Stimulated activated CD8-positive, alpha-beta memory T cell treated with anti-CD3 and anti-CD28 coated beads, Interleukin-12 subunit alpha, Interleukin-12 subunit beta, amount 100 ng/mL, for 24 hours (primary cell): ENCODE results near the gene ABR.
"Not testable (repeated sequence)": the region's sequence is repeated elsewhere in the genome, so short reads cannot be mapped to it uniquely, and the experiment has no call there.

ENCODE experiments used
- DNase-seq: peaks from one replicate; pipeline ENCODE4 v3.0.0-alpha.2; 2020; ENCODE audit errors: extremely low read depth

Gene ABR

GRCh38 chr17:983921-984320, 195.9 kb downstream of the ABR start:
- DNase-seq, result no peak

- no peak for DNase-seq
Observed at GRCh38 chr17:981292-981658, 198.5 kb downstream of the ABR start.

- peak; percentile 31 for DNase-seq
Observed at GRCh38 chr17:980406-981291, 199.1 kb downstream of the ABR start.

GRCh38 chr17:979539-980405, 200.0 kb downstream of the ABR start, which contains the start of gene NXN:
TSS of gene NXN (minus strand) at chr17:979776.
- peak; percentile 75 for DNase-seq

- no peak for DNase-seq
Observed at GRCh38 chr17:979212-979538, 200.6 kb downstream of the ABR start.

- no peak for DNase-seq
Observed at GRCh38 chr17:978103-979093, 201.4 kb downstream of the ABR start.

GRCh38 chr17:977166-977565, 202.6 kb downstream of the ABR start:
- no peak for DNase-seq

- DNase-seq, result no peak
Observed at GRCh38 chr17:976312-976711, 203.5 kb downstream of the ABR start.

- no peak for DNase-seq
Observed at GRCh38 chr17:975371-975915, 204.3 kb downstream of the ABR start.

- DNase-seq, result not testable (repeated sequence)
Observed at GRCh38 chr17:974778-975177, 205.0 kb downstream of the ABR start.

- DNase-seq, result no peak
Observed at GRCh38 chr17:973053-973452, 206.7 kb downstream of the ABR start.

- not testable (repeated sequence) for DNase-seq
Observed at GRCh38 chr17:971861-972260, 207.9 kb downstream of the ABR start.

GRCh38 chr17:970364-970763, 209.4 kb downstream of the ABR start:
- DNase-seq, result no peak

- DNase-seq, result no peak
Observed at GRCh38 chr17:969811-970355, 209.9 kb downstream of the ABR start.

GRCh38 chr17:968812-969730, 210.7 kb downstream of the ABR start:
- DNase-seq, result no peak

GRCh38 chr17:967122-967521, 212.7 kb downstream of the ABR start:
- DNase-seq, result no peak

GRCh38 chr17:965311-965989, 214.3 kb downstream of the ABR start:
- no peak for DNase-seq

GRCh38 chr17:964876-965275, 214.9 kb downstream of the ABR start:
- no peak for DNase-seq

GRCh38 chr17:962670-963069, 217.1 kb downstream of the ABR start:
- no peak for DNase-seq
